Peyer's patch (tissue), 4 donors: ENCODE measurements around the gene WFS1. TPM values are rescaled to one million over a fixed set of nuclear protein-coding genes. Genes with fewer than 3 reads are reported as not detected.

Experiments
- DNase-seq, 3 donors: peaks; one replicate each; pipeline ENCODE4 v3.0.0-alpha.2; 2017 to 2019
- H3K27ac ChIP-seq, 4 donors: fragments of 200-600 bp; sonication (generic); one replicate each; pipeline ENCODE4 v1.5.1; 2016 to 2019
- H3K27me3 ChIP-seq, 2 donors: fragments of 200-600 bp; sonication (generic); one replicate each; pipeline ENCODE4 v1.5.1; 2019
- H3K36me3 ChIP-seq, 3 donors: fragments of 200-600 bp; sonication (generic); one replicate each; pipeline ENCODE4 v1.5.1; 2016 to 2019
- H3K4me1 ChIP-seq, 4 donors: fragments of 200-600 bp; sonication (generic); one replicate each; pipeline ENCODE4 v1.5.1; 2016 to 2019
- H3K4me3 ChIP-seq, 4 donors: fragments of 200-600 bp; sonication (generic); 1 replicate in 3 of 4; 2 replicates in 1 of 4; pipeline ENCODE4 v1.5.1; 2016 to 2019; ENCODE audit warnings: mild to moderate bottlenecking in 1 of 4
- H3K9me3 ChIP-seq, 4 donors: fragments of 200-600 bp; sonication (generic); one replicate each; pipeline ENCODE4 v1.5.1; 2016 to 2019; ENCODE audit warnings: mild to moderate bottlenecking in 1 of 4
- POLR2A ChIP-seq, 2 donors: fragments of 450-650 bp; IDR thresholded peaks; one replicate each; pipeline ENCODE4 v1.5.1; 2017; ENCODE audit warnings: antibody characterized with exemption in 2 of 2, mild to moderate bottlenecking in 2 of 2, moderate library complexity in 2 of 2
- total RNA-seq, 4 donors: library from RNA; depleted of rRNA; stranded (reverse); fragments of >200 nt; gene quantifications; one replicate each; pipeline ENCODE4 v1.1.0, GENCODE V29; 2016
- TF ChIP-seq, protein P1 (sequence below), 6 experiments: fragments of 450-650 bp in 4 of 6; fragments of 200-600 bp in 2 of 6; sonication (generic) in 1 of 6; IDR thresholded peaks; one replicate each; pipeline ENCODE4 v1.5.1; 2017 to 2019; ENCODE audit warnings: antibody characterized with exemption in 6 of 6, mild to moderate bottlenecking in 3 of 6, moderate library complexity in 1 of 6

WFS1 gene
- total RNA-seq, 4 donors from 2014 or later = 10.0 to 39.6 (median 30.0) TPM

- no peak overlapping the region for H3K4me3 ChIP-seq
- no peak for TF ChIP-seq POLR2A (IDR thresholded peaks at IDR 0.05)
- TF ChIP-seq, protein P1, sequence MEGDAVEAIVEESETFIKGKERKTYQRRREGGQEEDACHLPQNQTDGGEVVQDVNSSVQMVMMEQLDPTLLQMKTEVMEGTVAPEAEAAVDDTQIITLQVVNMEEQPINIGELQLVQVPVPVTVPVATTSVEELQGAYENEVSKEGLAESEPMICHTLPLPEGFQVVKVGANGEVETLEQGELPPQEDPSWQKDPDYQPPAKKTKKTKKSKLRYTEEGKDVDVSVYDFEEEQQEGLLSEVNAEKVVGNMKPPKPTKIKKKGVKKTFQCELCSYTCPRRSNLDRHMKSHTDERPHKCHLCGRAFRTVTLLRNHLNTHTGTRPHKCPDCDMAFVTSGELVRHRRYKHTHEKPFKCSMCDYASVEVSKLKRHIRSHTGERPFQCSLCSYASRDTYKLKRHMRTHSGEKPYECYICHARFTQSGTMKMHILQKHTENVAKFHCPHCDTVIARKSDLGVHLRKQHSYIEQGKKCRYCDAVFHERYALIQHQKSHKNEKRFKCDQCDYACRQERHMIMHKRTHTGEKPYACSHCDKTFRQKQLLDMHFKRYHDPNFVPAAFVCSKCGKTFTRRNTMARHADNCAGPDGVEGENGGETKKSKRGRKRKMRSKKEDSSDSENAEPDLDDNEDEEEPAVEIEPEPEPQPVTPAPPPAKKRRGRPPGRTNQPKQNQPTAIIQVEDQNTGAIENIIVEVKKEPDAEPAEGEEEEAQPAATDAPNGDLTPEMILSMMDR (IDR thresholded peaks at IDR 0.05) = no peak
Measured at GRCh38 chr4:6232836-6233785, 36.5 kb upstream of the WFS1 start.

GRCh38 chr4:6233929-6234328, 35.7 kb upstream of the WFS1 start:
- Histone ChIP-seq H3K36me3 (no peaks in the 10 kb centered on the region), H3K27ac (no peak overlapping the region), H3K27me3 (no peaks in the 10 kb centered on the region), H3K9me3 (no peaks in the 10 kb centered on the region), H3K4me1 (no peaks in the 10 kb centered on the region), H3K4me3 (no peak overlapping the region)
- TF ChIP-seq, protein P1 (IDR thresholded peaks at IDR 0.05) = no peak
- TF ChIP-seq POLR2A (IDR thresholded peaks at IDR 0.05) = no peak
- no peak for DNase-seq

More at GRCh38 chr4:6232836-6233785, 36.5 kb upstream of the WFS1 start:
- H3K27ac ChIP-seq = no peak overlapping the region
- no peaks in the 10 kb centered on the region for H3K36me3 ChIP-seq
- H3K4me1 ChIP-seq = no peaks in the 10 kb centered on the region
- DNase-seq = peak in 2 of 3 donors; percentile 18 to 31
- H3K9me3 ChIP-seq = no peaks in the 10 kb centered on the region
- no peaks in the 10 kb centered on the region for H3K27me3 ChIP-seq

- TF ChIP-seq, protein P1 (IDR thresholded peaks at IDR 0.05) = no peak
- no peak for TF ChIP-seq POLR2A (IDR thresholded peaks at IDR 0.05)
- no peak overlapping the region for H3K4me3 ChIP-seq
- H3K4me1 ChIP-seq = no peaks in the 10 kb centered on the region
- peak in 1 of 3 donors; percentile 4 for DNase-seq
- H3K36me3 ChIP-seq = no peaks in the 10 kb centered on the region
- H3K27ac ChIP-seq = no peak overlapping the region
- H3K27me3 ChIP-seq = no peaks in the 10 kb centered on the region
- H3K9me3 ChIP-seq = no peaks in the 10 kb centered on the region
Measured at GRCh38 chr4:6235012-6235411, 34.6 kb upstream of the WFS1 start.

DNA sequence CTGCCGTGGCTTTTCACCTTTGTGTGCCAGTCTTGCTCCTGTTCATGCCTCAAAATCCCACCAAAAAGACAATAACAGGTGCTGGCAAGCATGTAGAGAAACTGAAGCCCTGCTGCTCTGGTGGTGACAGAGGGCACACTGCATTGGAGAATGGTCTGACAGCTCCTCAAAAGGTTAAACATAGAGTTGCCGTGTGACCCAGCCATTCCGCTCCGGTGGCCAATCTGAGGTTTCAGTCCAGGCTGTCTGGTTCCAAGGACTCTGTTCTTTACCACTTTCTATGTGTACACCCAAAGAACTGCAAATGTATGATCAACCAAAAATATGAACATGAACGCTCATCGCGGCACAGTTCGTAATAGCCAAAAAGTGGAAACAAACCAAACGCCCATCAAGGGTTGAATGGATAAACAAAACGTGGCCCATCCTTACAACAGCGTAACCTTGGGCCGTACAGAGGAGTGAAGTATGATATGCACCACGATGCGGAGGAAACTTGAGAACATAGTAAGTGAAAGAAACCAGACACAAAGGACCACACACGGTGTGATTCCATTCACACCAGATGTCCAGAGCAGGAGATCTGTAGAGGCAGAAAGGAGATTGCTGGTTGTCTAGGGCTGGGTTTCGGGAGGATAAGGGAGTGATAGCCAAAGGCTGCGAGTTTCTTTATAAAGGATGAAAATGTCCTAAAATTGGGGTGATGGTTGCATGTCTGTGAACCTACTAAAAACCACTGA, 33.6 kb upstream of the WFS1 start:
- Histone ChIP-seq H3K27ac (no peak overlapping the region), H3K27me3 (no peaks in the 10 kb centered on the region), H3K4me3 (no peak overlapping the region), H3K36me3 (no peaks in the 10 kb centered on the region), H3K4me1 (no peaks in the 10 kb centered on the region), H3K9me3 (no peaks in the 10 kb centered on the region)
- DNase-seq = peak in 2 of 3 donors; percentile 10 to 15
- no peak for TF ChIP-seq POLR2A (IDR thresholded peaks at IDR 0.05)
- TF ChIP-seq, protein P1 (IDR thresholded peaks at IDR 0.05) = no peak

GRCh38 chr4:6236816-6237390, 32.7 kb upstream of the WFS1 start:
- peak in 2 of 3 donors; percentile 19 to 37 for DNase-seq
- no peak overlapping the region for H3K4me3 ChIP-seq
- TF ChIP-seq, protein P1 (IDR thresholded peaks at IDR 0.05) = no peak
- no peak for TF ChIP-seq POLR2A (IDR thresholded peaks at IDR 0.05)
- H3K4me1 ChIP-seq = no peaks in the 10 kb centered on the region
- no peaks in the 10 kb centered on the region for H3K27me3 ChIP-seq
- H3K36me3 ChIP-seq = no peaks in the 10 kb centered on the region
- H3K9me3 ChIP-seq = no peaks in the 10 kb centered on the region
- no peak overlapping the region for H3K27ac ChIP-seq
